GM13977 (cell line): ENCODE results near the gene OTUB1.

Experiments
- DNase-seq: peaks from one replicate; pipeline ENCODE4 v3.0.0; 2012; ENCODE audit warnings: low spot score
- in situ Hi-C: fragments of 300-500 bp; cut with MboI; formaldehyde crosslinking; loops from one replicate; pipeline ENCODE4 v1.12.0; 2022; ENCODE audit warnings: low sequenced_read_pairs, low pct_unique_long_range_greater_than_20kb, mixed read lengths, inconsistent platforms; ENCODE audit not compliant: unreplicated experiment
- TF ChIP-seq, protein P1 (sequence below): IDR thresholded peaks from 2 replicates; pipeline ENCODE4 v1.5.1; 2012; ENCODE audit warnings: mild to moderate bottlenecking, control low read depth; ENCODE audit not compliant: insufficient read depth; ENCODE audit errors: extremely low read depth, missing control alignments

OTUB1 gene

DNA sequence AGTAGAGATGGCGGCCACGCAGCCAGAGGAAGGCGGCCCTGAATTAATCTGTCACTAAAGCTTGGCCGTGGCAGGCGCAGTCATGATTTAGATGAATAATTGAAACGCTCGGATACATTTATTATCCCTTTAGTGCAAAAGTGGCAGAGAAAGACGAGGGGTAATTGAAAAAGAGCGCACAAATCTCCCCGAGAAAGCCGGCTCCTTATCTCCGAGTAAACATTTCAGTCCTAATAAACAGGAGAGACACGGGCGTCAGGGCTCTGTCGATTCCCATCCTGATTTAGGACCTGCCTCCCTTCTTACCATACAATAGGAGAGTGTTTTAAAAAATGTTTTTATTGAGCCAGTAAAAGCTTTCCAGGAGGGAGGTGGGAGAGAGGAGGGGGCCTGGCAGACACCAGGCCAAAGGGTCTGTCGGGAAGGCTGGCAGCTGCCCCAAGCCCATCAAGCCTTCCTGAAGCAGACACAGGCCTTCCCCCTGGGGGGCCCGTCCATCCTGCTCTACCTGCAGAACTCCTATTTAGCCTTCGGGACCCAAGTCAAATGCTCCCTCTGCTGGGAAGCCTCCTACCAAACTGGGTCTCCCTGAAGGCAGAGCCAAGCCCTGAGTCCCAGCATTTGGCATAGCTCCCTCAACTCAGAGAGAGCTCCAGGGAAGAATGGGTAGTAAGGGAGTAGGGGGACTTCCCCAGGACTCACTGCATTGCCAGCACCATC, 22.8 kb downstream of the OTUB1 start:
- DNase-seq, result no peak
- TF ChIP-seq, protein P1, sequence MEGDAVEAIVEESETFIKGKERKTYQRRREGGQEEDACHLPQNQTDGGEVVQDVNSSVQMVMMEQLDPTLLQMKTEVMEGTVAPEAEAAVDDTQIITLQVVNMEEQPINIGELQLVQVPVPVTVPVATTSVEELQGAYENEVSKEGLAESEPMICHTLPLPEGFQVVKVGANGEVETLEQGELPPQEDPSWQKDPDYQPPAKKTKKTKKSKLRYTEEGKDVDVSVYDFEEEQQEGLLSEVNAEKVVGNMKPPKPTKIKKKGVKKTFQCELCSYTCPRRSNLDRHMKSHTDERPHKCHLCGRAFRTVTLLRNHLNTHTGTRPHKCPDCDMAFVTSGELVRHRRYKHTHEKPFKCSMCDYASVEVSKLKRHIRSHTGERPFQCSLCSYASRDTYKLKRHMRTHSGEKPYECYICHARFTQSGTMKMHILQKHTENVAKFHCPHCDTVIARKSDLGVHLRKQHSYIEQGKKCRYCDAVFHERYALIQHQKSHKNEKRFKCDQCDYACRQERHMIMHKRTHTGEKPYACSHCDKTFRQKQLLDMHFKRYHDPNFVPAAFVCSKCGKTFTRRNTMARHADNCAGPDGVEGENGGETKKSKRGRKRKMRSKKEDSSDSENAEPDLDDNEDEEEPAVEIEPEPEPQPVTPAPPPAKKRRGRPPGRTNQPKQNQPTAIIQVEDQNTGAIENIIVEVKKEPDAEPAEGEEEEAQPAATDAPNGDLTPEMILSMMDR, result no peak
- in situ Hi-C loops, result no loop called here

DNA sequence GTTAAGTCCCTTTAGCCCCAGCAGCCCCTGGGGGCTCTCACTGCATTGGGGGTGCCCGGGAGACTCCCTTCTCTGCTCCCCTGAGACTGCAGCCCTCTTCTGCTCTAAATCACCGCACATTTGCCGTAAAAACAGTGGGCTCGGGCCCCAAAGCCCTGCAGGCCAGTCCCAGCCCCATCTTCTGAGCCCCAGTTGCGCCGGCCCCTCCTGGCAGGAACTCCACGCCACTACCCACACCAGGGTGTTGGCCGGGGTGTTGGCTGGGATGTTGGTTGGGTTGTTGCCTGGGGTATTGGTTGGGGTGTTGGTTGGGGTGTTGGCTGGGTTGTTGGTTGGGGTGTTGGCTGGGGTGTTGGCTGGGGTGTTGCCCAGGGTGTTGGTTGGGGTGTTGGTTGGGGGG, 23.5 kb downstream of the OTUB1 start:
- TF ChIP-seq, protein P1, result no peak

DNA sequence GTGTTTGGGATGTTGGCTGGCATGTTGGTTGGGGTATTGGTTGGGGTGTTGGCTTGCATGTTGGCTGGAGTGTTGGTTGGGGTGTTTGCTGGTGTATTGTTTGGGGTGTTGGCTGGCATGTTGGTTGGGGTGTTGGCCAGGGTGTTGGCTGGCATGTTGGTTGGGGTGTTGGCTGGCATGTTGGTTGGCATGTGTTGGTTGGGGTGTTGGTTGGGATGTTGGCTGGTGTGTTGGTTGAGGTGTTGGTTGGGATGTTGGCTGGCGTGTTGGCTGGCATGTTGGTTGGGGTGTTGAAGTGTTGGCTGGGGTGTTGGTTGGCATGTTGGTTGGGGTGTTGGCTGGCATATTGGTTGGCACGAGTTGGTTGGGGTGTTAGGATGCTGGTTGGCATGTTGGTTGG, 24.5 kb downstream of the OTUB1 start:
- in situ Hi-C loops, result no loop called here
- DNase-seq, result no peak
- TF ChIP-seq, protein P1, result no peak

More for the DNA sequence above, 23.5 kb downstream of the OTUB1 start:
- in situ Hi-C loops, result no loop called here
- DNase-seq, result no peak

DNA sequence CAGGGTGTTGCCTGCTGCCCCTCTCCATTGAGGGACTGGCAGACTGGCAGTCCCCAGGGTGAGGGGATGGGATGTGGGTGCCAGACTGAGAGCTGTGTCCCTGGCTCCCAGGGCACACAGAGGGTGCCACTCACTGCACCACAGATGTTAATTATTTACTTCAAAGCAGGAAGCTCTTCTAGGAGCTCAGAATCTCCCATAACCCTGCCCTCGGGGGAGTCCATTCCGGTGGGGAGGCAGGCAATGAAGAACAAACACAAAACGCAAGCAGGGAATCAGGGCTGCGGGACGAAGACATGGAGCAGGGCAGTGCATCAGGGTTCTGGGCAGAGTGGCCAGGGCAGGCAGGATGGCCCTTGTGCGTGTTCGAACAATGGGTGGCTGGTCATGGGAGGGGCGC, 25.1 kb downstream of the OTUB1 start:
- no peak for DNase-seq
- in situ Hi-C loops, result no loop called here

DNA sequence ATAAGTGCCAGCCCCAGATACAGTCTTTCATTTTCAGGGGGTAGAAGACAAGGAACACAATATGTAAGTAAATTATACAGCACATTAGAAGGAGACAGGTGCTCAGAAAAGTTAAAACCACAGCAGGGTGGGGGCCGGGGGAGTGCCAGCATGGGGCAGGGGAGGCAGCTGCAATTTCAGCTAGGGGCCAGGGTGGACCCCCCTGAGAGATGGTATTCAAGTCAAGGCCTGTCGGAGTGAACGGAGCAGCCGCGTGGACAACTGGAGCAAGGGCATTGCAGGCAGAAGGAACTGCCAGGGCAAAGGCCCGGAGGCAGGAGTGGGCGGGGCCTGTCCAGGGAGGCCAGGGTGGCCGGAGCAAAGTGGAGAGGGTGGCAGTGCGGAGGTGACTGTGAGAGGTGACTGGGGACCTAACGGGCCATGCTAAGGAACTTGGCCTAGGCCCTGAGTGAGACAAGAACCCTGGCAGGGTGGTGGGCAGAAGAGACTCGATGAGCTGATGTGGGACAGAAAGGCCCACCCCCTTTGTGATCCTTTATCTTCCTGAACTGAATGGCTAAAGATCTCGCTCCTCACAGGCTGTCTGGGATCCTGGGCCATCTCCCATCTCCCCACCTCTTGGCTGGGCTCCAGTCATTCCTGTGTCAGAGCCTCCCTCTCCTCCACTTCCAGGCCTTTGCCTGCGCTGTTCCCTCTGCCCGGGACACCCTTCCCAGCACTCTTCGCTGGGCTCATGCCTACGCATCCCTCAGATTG, 27.1 kb downstream of the OTUB1 start:
- TF ChIP-seq, protein P1, result no peak
- in situ Hi-C loops, result no loop called here
- DNase-seq, result no peak

More for the DNA sequence above, 25.1 kb downstream of the OTUB1 start:
- TF ChIP-seq, protein P1, result no peak

DNA sequence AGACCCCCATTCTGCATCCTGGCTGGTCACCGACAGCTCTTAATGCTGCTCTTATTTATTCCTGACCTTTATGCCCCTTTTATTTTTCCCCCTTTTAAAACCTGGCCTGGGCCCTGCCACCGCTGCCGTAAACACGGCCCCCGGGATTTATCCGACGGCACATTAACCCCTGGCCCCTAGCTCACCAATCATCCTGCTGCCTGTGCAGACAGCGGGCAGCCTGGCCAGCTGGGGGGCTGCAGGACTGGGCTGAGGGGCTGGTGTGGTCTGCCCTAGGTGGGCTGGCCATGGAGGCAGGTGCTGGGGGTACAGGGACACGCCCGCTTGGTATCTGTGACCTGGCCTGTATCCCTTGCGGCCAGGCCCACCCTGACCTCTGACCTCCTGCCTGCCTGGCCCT, 28.1 kb downstream of the OTUB1 start:
- in situ Hi-C loops, result no loop called here
- TF ChIP-seq, protein P1, result no peak
- DNase-seq, result no peak
